Ascending aorta (tissue), 2 donors: ENCODE measurements around the gene RSPH6A. TPM values are rescaled to one million over a fixed set of nuclear protein-coding genes. Genes with fewer than 3 reads are reported as not detected.
"Not testable (repeated sequence)": the region's sequence is repeated elsewhere in the genome, so short reads cannot be mapped to it uniquely, and the experiment has no call there.

Experiments
- DNase-seq, 2 donors: peaks; one replicate each; pipeline ENCODE4 v3.0.0-alpha.2; 2019; ENCODE audit warnings: low spot score in 2 of 2
- H3K27ac ChIP-seq, 2 donors: fragments of 200-600 bp; sonication (generic); one replicate each; pipeline ENCODE4 v1.5.1; 2016 to 2017; ENCODE audit warnings: mild to moderate bottlenecking in 1 of 2
- H3K27me3 ChIP-seq: fragments of 200-600 bp; sonication (generic); one replicate; pipeline ENCODE4 v1.5.1; 2017
- H3K36me3 ChIP-seq, 2 donors: fragments of 200-600 bp; sonication (generic); one replicate each; pipeline ENCODE4 v1.5.1; 2016
- H3K4me1 ChIP-seq, 2 donors: fragments of 200-600 bp; sonication (generic); one replicate each; pipeline ENCODE4 v1.5.1; 2016 to 2017; ENCODE audit warnings: mild to moderate bottlenecking in 1 of 2
- H3K4me3 ChIP-seq, 2 donors: fragments of 200-600 bp; sonication (generic); one replicate each; pipeline ENCODE4 v1.5.1; 2016 to 2017; ENCODE audit warnings: mild to moderate bottlenecking in 1 of 2
- H3K9me3 ChIP-seq, 2 donors: fragments of 200-600 bp; sonication (generic); one replicate each; pipeline ENCODE4 v1.5.1; 2016
- intact Hi-C: fragments of 100-400 bp; cut with DNase I; formaldehyde crosslinking; loops from one replicate; pipeline ENCODE4 v1.15.1; 2023
- total RNA-seq: library from RNA; depleted of rRNA; stranded (reverse); fragments of >200 nt; gene quantifications from one replicate; pipeline ENCODE4 v1.1.0, GENCODE V29; 2016
- TF ChIP-seq, protein P1 (sequence below), 3 experiments: fragments of 200-600 bp in 2 of 3; fragments of 450-650 bp in 1 of 3; sonication (generic) in 2 of 3; IDR thresholded peaks; one replicate each; pipeline ENCODE4 v1.5.1; 2016 to 2019; ENCODE audit warnings: antibody characterized with exemption in 3 of 3, mild to moderate bottlenecking in 1 of 3, moderate library complexity in 1 of 3

RSPH6A gene
- total RNA-seq, 1 donor from 2014 or later, result not detected

DNA sequence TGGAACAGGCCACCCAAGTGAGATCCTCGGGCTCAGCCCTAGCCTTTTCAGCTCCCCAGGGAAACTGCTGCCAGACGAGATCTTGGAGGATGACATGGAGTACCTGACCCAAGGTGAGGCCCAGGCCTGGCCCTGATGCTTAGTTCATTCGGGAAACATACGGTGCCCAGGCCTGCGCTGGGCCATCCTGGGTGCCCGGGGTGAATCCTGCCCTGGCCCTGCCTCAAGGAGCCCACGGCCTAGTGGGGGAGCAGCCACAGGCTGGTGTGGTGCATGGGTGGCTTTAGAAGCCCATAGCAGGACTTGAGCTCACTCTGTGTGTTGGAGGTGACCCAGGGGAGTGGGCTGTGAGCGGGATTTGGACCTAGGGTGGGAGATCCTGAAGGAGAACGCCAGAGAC lies 56.2 kb downstream of the RSPH6A start:
- no peaks in the 10 kb centered on the region for H3K9me3 ChIP-seq
- TF ChIP-seq, protein P1, sequence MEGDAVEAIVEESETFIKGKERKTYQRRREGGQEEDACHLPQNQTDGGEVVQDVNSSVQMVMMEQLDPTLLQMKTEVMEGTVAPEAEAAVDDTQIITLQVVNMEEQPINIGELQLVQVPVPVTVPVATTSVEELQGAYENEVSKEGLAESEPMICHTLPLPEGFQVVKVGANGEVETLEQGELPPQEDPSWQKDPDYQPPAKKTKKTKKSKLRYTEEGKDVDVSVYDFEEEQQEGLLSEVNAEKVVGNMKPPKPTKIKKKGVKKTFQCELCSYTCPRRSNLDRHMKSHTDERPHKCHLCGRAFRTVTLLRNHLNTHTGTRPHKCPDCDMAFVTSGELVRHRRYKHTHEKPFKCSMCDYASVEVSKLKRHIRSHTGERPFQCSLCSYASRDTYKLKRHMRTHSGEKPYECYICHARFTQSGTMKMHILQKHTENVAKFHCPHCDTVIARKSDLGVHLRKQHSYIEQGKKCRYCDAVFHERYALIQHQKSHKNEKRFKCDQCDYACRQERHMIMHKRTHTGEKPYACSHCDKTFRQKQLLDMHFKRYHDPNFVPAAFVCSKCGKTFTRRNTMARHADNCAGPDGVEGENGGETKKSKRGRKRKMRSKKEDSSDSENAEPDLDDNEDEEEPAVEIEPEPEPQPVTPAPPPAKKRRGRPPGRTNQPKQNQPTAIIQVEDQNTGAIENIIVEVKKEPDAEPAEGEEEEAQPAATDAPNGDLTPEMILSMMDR (IDR thresholded peaks at IDR 0.05), result no peak
- H3K36me3 ChIP-seq, result no peaks in the 10 kb centered on the region
- intact Hi-C loops, result no loop called here
- no peak for DNase-seq
- H3K27me3 ChIP-seq, result no peaks in the 10 kb centered on the region
- H3K4me3 ChIP-seq, result no peak overlapping the region
- H3K4me1 ChIP-seq, result peaks cover 2 to 5% of the 10 kb centered on the region in 2 donors
- H3K27ac ChIP-seq, result no peak overlapping the region

DNA sequence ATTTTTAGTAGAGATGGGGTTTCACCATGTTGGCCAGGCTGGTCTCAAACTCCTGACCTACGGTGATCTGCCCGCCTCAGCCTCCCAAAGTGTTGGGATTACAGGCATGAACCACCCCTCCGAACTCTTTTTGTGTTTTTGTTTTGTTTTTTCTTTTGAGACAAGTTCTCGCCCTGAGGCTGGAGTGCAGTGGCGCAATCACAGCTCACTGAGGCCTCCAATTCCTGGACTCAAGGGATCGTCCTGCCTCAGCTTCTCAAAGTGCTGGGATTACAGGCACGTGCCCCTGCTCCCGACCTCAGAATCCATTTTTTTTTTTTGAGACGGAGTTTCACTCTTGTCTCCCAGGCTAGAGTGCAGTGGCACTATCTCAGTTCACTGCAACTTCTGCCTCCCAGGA lies 57.4 kb downstream of the RSPH6A start:
- intact Hi-C loops, result no loop called here
- TF ChIP-seq, protein P1 (IDR thresholded peaks at IDR 0.05), result no peak
- no peaks in the 10 kb centered on the region for H3K9me3 ChIP-seq
- no peak overlapping the region for H3K27ac ChIP-seq
- H3K4me3 ChIP-seq, result no peak overlapping the region
- no peaks in the 10 kb centered on the region for H3K4me1 ChIP-seq
- DNase-seq, result no peak
- H3K27me3 ChIP-seq, result no peaks in the 10 kb centered on the region
- no peaks in the 10 kb centered on the region for H3K36me3 ChIP-seq

DNA sequence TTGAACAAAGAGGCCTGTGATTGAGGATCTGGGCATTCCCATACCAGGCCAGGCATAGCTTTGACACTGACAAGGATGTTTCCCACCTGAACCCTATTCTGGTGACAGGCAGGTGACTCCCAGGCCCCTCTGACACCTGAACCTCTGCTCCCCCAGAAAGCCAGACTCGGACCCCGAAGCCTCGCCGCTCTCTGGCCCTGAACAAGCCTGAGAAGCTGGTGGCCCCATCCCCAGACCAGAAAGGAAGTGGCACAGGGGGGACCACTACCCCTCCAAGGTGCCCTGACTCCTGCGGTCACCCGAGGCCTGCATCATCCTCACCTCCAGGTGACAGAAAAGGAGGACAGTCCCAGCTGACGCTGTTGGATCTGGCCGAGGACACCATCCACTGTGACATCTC lies 60.8 kb downstream of the RSPH6A start:
- intact Hi-C loops, result no loop called here
- DNase-seq, result no peak
- TF ChIP-seq, protein P1 (IDR thresholded peaks at IDR 0.05), result no peak
- H3K4me1 ChIP-seq, result no peaks in the 10 kb centered on the region
- no peaks in the 10 kb centered on the region for H3K9me3 ChIP-seq
- no peaks in the 10 kb centered on the region for H3K27me3 ChIP-seq
- no peak overlapping the region for H3K4me3 ChIP-seq
- no peaks in the 10 kb centered on the region for H3K36me3 ChIP-seq
- no peak overlapping the region for H3K27ac ChIP-seq

DNA sequence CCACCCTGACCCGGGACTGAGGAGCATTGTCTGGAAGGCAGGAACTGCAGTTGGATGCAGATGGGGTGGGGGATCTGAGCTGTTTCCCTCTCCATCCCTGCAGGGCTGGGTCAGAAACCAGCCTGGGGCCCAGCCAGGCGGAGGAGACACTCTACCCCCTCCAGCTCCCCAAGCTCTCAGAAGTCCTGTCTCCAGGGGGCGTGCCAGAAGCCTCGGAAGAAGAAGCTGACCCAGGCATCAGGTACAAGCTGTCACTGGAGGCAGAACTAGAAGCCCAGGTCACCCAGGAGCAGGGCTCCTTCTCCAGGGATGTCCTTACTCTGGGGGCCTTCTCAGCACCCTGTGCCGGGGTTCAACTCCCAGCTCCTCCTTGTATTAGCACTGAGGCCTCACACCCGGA lies 61.6 kb downstream of the RSPH6A start:
- Histone ChIP-seq H3K36me3 (no peaks in the 10 kb centered on the region), H3K27me3 (no peaks in the 10 kb centered on the region), H3K27ac (no peak overlapping the region), H3K4me3 (no peak overlapping the region), H3K4me1 (no peaks in the 10 kb centered on the region), H3K9me3 (no peaks in the 10 kb centered on the region)
- TF ChIP-seq, protein P1 (IDR thresholded peaks at IDR 0.05), result no peak
- no peak for DNase-seq
- intact Hi-C loops, result no loop called here

DNA sequence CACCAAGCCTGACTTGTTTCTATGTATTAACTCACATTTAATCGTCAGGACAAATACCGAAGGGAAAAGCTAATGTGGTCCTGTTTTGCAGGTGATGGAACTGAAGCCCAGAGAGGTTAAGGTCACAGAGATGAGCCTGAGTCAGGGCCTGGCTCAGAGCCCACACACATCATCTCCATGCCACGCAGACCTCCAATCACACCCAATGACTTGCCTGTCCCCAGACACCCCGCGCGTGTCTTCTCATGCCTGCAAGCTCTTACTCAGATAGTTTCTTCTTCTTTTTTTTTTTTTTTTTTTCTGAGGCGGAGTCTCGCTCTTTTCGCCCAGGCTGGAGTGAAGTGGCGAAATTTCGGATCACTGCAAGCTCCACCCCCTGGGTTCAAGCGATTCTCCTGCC lies 62.5 kb downstream of the RSPH6A start:
- Histone ChIP-seq H3K4me1 (no peaks in the 10 kb centered on the region), H3K36me3 (no peaks in the 10 kb centered on the region), H3K27ac (no peak overlapping the region), H3K9me3 (no peaks in the 10 kb centered on the region), H3K4me3 (no peak overlapping the region), H3K27me3 (no peaks in the 10 kb centered on the region)
- intact Hi-C loops, result no loop called here
- no peak for DNase-seq
- TF ChIP-seq, protein P1 (IDR thresholded peaks at IDR 0.05), result no peak

DNA sequence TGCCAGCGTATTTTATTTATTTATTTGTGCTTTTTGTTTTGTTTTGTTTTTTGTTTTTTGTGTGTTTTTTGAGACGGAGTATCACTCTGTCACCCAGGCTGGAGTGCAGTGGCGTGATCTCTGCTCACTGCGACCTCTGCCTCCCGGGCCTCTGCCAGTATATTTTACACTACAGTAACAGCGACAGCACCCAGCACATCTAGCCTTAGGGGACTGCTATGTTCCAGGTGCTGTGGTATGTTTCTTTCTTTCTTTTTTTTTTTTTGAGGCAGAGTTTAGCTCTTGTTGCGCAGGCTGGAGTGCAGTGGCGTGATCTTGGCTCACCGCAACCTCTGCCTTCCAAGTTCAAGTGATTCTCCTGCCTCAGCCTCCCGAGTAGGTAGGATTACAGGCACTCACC lies 63.6 kb downstream of the RSPH6A start:
- H3K4me1 ChIP-seq, intact Hi-C loops, H3K36me3 ChIP-seq, DNase-seq, H3K27ac ChIP-seq, H3K27me3 ChIP-seq, H3K9me3 ChIP-seq, H3K4me3 ChIP-seq: not testable (repeated sequence)
